Activated CD8-positive, alpha-beta memory T cell treated with anti-CD3 and anti-CD28 coated beads, Interleukin-2, amount 50 U/mL, for 24 hours (primary cell): Measurements from ENCODE around the gene FAXC.
"Not testable (repeated sequence)": the region's sequence is repeated elsewhere in the genome, so short reads cannot be mapped to it uniquely, and the experiment has no call there.

Source experiments
- DNase-seq: peaks from one replicate; pipeline ENCODE4 v3.0.0-alpha.2; 2020; ENCODE audit errors: extremely low read depth

Gene FAXC

DNA sequence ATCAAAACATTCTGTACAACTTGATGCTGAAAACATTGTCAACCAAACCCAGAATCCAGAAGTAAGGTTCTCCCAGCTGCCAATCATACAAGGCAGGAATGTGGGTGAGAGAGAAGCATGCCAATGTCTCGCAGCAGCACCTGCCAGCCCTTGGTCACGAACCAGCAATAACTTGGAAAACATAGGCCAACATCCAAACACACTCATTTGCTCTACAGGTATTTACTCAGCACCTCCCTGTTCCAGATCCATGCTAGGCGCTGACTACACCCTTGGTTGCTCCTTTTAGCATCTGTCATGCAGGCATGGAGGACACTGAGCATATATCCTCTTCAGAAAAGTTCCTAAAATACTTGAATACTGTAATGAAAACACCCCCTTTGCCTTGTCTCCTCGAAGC lies 63.6 kb downstream of the FAXC start:
- no peak for DNase-seq

DNA sequence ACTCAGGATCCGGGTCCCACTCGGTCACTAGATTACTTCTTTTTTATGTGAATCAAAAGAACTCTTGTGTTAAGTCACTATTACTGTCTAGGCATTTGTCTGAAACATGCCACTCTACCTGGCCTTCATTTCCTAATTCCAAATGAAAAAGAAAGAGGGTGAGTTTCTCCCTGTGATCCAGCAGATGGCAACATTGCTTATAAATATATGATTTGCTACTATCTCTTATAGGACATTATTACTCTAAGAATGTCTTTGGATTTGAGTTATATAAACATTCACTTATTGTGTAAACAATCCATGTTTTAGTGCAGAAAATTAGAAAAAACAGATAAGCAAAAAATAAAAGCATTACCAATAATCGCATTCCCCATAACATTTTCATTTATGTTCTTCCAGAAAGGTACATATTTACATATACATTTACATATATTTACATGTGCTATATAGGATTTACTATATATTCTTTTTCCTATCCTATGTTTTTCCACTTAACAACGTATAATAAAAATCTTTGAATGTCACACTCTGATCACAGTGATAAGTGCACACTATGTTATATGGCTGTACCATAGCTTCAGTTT lies 66.9 kb downstream of the FAXC start:
- no peak for DNase-seq

DNA sequence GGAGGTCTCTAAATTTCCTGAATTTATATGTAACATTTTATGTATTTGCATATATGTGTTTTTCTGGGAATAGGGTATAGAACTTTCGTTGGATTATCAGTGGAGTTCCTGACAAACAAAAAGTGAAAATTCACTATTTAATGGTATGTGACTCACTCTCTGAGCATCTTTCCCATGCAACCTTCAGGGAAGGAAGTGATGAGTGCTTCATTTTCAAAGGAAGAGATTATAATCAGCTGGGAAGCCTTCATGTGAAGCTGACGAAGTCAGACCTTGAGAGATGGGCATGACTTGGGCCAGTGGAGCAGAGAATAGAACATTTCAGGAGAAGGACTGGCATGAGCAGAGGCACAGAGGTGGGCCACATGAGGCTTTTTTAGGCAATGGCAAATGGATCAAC lies 72.7 kb downstream of the FAXC start:
- no peak for DNase-seq

GRCh38 chr6:99270826-99271225 lies 78.6 kb downstream of the FAXC start:
- no peak for DNase-seq

- DNase-seq, result no peak
Measured at GRCh38 chr6:99270030-99270429, 79.4 kb downstream of the FAXC start.

GRCh38 chr6:99269207-99269606 lies 80.3 kb downstream of the FAXC start:
- no peak for DNase-seq

DNA sequence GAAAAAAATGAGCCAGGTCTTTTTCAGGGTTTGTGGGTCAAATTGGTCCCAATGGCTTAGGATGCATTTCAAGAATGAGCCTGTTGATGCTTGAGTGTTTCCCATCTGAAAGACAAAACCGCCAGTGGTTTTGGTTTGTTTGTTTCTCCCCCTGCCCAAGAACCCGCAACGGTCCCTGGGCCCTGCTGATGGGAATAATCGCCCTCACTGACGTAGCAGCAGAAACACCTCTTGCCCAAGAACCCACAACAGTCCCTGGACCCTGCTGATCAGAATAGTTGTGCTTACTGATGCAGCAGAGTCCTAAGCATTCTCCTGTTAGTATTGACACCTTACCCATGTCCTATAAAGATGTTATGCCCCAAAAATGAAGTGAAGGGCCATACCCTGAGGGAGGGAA lies 82.5 kb downstream of the FAXC start:
- DNase-seq, result not testable (repeated sequence)

- not testable (repeated sequence) for DNase-seq
Measured at GRCh38 chr6:99265447-99265846, 84.0 kb downstream of the FAXC start.

DNA sequence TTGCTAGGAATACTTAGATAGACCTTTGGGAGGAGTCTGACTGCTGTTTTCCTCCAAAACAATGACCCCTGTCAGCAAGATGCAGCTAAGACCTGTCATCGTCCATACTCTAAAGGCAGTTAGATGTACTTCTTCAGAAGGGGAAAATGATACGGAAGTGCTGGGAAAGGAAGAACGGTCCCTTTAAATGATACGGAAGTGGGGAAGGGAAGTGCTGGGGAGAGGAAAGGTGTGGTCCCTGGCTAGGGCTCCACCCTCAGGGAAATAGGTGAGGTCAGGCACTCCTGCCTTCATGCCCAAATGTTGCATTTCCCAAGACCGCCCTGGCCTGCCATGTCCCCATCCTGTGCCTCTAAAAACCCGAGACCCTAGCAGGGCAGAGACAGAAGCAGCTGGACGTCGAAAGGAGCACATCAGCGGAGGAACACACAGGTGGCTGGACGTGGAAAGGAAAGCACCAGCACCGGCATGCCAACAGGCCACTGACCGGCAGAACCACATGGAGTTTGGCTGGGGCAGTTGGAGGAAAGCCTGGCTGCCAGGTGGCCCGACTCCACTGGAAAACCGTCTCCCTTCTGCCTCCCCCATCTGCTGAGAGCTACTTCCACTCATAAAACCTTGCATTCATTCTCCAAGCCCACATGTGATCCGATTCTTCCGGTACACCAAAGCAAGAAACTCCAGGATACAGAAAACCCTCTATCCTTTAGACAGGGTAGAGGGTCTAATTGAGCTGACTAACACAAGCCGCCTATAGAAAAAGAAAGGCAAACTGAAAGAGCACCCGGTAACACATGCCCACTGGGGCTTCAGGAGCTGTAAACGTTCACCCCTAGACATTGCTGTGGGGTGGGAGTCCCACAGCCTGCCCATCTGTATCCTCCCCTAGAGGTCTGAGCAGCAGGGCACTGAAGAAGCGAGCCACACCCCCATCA lies 94.6 kb downstream of the FAXC start:
- DNase-seq, result no peak

- no peak for DNase-seq
Measured at GRCh38 chr6:99253271-99253670, 96.2 kb downstream of the FAXC start.

GRCh38 chr6:99252421-99252820 lies 97.1 kb downstream of the FAXC start:
- DNase-seq, result no peak

GRCh38 chr6:99250476-99250875 lies 99.0 kb downstream of the FAXC start:
- no peak for DNase-seq

GRCh38 chr6:99246602-99247001 lies 102.9 kb downstream of the FAXC start:
- no peak for DNase-seq

- DNase-seq, result no peak
Measured at GRCh38 chr6:99241905-99242534, 107.5 kb downstream of the FAXC start.

DNA sequence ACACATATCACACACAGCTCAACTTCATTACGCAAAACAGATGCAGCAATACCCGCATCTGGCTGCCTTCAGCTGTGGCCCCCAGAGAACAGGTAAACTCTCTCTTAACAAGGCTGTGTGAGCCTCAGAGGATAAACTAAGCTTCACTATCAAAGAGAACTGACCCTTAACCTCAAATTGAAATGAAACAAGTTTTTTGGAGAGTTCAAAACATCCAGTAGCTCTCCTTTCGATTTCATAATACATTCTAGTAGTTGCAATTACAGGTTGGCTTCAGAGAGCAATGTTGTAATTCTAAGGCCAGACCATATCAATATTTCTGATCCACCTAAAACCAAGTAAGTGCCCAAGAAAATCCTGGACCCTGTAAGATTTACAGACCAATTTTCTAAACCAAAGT lies 113.5 kb downstream of the FAXC start:
- DNase-seq, result no peak

- no peak for DNase-seq
Measured at GRCh38 chr6:99233219-99233618, 116.3 kb downstream of the FAXC start.

- DNase-seq, result no peak
Measured at GRCh38 chr6:99232056-99232455, 117.4 kb downstream of the FAXC start.

- DNase-seq, result no peak
Measured at GRCh38 chr6:99225172-99225571, 124.3 kb downstream of the FAXC start.
